ENCODE results near the gene NTN1. TPM values are rescaled to one million over a fixed set of nuclear protein-coding genes. Genes with fewer than 3 reads are reported as not detected.
A peak's percentile ranks its signal among the peaks of the same experiment; 100 is the strongest.

NTN1 gene
- polyA plus RNA-seq, 4 donors, result 2.0 to 10.7 (median 3.6) TPM

DNA sequence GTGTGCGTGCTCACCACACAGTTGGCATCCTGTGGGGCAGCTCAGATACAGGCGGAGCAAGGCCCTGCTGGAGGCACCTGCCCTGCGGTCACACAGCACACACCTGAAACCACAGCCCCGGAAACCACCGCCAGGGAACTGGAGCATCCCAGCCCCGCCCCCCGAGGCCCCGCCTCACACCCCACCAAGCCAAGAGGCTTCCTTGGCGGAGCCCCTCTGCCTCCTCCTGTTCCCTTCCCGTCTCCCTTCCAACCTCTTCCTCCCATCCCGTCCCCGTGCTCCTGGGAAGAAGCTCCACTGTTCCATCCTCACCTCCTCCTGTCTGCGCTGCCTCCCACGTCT lies 205.5 kb downstream of the NTN1 start:
- no peak for DNase-seq (ENCODE audit: low read depth in 4 of 4, low spot score in 3 of 4)

DNA sequence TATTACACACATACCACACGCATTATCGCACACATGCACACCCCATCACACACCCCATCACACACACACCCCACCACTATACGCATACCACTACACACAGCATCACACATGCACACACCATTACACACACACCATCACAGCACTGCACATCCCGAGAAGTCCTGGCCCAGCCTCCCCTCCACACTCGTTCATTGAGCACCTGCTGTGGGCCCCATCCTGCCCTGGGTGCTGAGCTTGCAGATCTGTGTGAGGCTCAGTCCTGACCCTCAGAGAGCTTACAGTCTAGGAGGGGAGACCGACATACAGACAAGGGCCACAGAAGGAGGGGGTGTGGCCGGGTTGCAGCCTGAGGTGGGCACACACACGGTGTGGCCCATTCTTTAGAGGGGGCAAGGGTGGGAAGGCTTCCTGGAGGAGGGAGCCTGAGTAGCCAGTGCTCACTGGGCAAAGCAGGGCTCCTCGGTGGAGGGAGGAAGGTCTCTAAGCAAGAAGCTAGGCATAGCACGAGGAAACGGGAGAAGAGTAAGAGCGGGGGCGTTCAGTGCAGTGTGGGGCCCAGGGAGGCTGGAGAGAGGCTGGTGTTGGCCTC lies 206.6 kb downstream of the NTN1 start:
- DNase-seq (ENCODE audit: low read depth in 4 of 4, low spot score in 3 of 4), result no peak

DNA sequence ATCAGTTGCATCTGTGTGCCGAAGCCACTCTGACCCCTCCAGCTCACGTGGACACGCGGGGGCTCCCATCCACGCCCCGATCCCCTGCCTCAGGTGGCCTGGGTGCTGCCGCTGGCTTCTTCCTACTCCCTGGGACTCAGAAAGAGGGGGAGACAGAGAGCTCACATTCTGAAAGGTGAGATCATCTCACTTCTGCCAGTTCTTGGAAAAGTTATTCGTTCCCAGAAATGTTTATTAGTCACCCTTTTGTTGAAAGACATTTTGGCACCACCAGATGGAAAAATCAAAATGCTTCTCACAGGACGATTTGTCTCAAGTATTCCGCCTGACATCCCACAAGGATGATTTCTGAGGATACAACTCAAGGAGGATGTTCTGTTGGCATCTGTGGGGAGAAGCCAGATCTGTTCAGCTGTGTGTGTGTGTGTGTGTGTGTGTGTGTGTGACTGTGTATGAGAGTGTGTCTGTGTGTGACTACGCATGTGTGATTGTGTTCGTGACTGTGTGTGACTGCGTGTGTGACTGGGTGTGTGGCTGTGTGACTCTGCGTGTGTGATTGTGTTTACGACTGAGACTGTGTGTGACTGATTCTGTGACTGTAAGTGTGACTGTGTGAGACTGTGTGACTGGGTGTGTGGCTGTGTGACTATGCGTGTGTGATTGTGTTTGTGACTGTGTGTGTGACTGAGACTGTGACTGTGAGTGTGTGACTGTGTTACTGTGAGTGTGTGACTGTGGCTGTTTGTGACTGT lies 207.3 kb downstream of the NTN1 start:
- DNase-seq (ENCODE audit: low read depth in 4 of 4, low spot score in 3 of 4), result no peak

DNA sequence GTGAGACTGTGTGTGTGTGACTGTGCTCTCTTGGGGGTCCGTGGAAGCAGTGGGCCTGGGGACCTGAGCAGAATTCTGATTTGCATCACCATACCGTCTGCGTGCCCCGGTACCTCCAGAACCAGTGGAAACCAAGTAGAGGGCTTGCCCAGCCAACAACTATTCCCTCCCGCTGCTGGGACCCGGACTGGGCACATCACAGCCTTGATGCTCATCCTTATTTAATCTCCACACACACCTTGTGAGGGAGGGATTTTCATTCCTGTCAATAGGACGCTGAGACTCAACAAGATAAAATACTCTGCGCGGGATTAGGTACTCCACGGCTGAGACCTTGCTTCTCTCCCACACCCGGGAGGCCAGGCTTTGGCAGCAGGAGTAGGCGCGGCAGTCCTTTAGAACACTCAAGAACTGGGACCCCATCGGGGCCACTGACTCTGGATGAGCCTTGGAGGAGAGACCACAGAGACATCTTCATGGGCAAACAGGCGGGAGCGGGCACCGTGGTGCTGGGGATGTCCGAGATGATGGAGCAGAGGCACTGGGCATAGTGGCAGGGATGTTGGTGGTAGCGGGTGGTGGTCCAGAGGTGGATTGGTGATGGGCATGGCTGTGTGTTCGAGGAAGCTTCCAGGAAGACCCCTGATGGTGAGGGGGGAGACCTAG lies 208.0 kb downstream of the NTN1 start:
- no peak for DNase-seq (ENCODE audit: low read depth in 4 of 4, low spot score in 3 of 4)

DNA sequence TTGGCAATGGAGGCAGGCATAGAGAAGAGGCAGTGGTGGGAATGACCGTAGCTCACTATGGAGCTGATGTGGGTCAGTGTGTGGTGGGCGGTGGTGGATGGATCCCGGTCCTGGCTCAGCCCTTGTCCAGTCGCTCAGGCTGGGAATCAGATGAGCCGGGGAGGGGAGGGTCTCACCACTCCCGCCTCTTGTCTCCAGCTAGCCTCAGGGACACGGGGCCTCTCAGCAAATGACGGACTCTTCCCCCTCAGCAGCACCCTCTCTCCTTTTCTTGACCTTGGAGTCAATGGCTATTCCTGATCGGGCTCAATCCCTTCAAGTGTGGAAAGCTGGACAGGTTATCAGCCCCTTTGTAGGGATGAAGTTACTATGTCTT lies 208.5 kb downstream of the NTN1 start:
- no peak for DNase-seq (ENCODE audit: low read depth in 4 of 4, low spot score in 3 of 4)

DNA sequence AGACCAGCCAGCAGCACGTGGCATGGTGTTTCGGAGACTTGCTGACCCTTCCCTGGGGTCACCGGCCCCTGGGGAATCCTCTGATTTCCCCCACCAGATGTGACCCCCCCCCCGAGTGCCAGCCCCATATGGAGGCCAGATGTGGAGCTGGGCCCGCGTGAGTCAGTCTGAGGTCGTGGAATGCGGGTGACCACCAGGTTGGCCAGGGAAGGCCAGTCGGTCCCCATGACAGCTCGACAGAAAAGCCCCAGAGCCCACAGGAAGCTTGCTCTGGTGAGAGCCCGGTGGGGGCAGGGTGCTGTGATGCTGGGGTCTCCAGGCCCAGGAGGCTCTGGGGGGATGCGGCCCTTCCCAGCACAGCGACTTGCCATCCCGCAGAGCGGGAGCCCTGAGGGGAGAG lies 209.0 kb downstream of the NTN1 start:
- no peak for DNase-seq (ENCODE audit: low read depth in 4 of 4, low spot score in 3 of 4)

DNA sequence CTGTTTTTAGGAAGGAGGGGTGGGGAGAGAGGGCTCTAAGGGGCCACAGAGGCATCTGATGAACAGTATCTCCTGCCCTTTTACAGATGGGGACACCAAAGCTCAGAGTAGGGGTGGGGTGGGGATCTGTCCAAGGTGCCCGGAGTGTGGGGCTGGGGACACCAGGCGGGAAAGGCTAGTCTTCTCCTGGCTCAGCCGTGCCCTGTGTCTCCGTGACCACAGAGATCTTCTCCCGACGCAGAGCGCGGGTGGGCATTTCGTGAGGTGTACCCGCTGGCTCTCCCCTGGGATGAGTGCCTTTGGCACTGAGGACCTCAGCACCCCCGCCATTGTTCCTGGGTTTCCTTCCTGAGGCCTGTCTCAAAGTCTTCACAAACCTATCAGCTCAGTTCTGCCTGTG lies 209.6 kb downstream of the NTN1 start:
- no peak for DNase-seq (ENCODE audit: low read depth in 4 of 4, low spot score in 3 of 4)

DNA sequence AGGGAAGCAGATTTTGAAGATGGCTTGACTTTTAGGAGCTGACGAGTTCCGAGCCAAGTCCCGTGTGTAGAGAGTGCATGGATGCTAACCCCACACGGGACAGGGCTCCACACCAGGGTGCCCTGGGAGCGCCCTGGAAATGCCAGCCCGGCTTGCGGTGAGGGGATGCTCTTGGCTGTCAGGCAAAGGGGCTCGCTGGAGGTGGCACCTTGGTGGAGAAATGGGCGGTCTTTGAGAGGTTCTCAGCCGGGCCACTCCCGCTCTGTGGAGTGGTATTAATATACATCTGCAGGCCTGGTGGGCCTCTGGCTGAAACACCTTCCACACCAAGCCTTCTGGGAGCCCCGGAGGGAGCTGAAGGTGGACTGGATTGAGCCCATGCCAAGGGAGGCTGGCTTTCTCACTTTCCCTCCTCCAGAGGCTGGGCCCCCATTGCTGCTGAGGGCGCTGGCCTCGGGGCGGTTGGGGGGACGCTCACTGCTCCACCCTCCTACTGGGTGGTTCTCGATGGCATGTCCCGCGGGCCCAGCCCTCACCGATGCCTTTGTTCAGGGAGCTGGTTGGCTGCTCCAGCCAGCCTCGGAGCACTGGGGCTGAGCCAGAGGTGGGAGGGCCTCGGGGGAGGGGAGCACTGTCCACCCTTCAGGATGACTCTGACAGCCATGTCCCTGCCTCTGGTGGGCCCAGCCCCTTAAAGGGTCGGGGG lies 210.3 kb downstream of the NTN1 start:
- no peak for DNase-seq (ENCODE audit: low read depth in 4 of 4, low spot score in 3 of 4)

DNA sequence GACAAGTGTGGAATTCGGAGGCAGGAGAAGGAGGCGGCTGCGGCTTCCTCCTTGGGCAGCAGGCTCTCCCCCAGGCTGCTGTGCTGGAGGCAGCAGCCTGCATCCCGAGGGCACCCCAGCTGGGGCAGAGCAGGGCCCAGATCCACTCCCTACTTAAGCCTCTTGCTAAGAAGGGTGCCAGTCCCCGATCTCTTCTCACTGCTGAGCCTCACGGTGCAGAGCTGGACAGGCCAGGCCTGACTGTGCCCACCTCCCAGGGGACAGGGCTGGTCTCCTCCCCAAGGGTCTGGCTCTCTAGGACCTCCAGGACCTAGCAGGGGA lies 210.8 kb downstream of the NTN1 start:
- DNase-seq (ENCODE audit: low read depth in 4 of 4, low spot score in 3 of 4), result no peak

DNA sequence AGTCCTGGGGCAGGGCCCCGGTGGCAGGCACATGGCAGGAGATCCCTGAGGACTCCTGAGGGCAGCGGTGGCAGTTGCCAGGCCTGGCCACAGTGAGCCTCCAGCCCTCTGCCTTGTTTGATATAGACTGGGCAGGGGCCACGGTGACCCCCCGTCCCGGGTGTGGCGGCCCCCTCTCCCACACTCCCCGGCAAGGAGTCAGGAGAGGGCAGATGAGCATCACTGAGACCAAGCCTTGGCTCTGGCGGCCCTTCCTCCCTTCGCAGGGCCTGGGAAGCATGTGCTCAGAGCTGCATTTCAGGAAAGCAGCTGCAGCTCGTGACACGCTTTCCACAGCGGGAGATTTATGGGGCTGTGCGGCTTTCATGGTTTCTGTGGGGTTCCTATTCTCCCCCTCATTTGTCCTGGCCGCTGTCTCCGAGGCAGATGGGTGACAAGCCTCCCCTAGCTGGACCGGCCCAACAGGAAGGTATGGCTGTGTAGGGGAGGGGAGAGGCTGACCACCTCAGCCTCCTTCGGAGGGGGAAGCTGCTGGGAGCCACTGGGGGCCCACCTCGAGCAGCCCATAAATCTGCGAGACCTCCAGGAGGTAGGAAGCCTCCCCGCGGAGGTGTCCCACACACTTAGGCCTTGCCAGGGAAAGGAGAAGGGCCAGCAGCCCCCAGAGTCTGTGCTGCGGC lies 211.4 kb downstream of the NTN1 start:
- peak; percentile 61 to 73 (median 68) for DNase-seq (ENCODE audit: low read depth in 4 of 4, low spot score in 3 of 4)

DNA sequence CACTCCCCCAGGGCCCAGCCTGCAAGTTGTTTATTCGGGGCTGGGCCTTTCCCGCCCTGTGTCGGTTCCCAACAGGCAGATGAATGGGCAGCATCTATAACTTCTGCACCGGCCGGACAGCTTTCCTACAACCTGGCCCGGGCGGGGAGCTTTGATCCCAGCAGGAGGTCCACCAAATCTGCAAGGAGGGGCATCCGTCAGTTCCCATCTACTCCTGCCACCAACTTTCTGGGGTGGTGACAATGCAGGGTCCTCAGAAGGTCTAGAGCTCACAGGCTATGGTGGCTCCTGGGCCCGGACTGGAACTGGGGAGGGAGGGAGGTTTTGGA lies 211.9 kb downstream of the NTN1 start:
- no peak for DNase-seq (ENCODE audit: low read depth in 4 of 4, low spot score in 3 of 4)

DNA sequence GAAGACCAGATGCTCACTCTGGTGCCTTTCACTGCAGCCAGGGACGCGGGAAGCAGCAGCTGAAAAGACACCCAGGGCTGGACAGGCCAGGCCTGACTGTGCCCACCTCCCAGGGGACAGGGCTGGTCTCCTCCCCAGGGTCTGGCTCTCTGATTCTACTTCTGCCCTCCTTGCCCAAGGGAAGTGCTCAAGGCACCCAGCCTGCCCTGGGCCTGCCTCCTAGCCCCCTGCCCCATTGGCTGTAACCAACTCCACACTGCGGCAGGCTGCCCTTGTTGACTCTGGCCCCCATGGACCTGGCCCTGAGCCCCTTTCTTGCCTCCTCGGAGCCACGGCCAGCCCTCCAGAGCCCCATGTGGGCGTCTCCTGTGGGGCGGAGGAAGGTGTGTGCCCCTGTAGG lies 212.5 kb downstream of the NTN1 start:
- no peak for DNase-seq (ENCODE audit: low read depth in 4 of 4, low spot score in 3 of 4)

DNA sequence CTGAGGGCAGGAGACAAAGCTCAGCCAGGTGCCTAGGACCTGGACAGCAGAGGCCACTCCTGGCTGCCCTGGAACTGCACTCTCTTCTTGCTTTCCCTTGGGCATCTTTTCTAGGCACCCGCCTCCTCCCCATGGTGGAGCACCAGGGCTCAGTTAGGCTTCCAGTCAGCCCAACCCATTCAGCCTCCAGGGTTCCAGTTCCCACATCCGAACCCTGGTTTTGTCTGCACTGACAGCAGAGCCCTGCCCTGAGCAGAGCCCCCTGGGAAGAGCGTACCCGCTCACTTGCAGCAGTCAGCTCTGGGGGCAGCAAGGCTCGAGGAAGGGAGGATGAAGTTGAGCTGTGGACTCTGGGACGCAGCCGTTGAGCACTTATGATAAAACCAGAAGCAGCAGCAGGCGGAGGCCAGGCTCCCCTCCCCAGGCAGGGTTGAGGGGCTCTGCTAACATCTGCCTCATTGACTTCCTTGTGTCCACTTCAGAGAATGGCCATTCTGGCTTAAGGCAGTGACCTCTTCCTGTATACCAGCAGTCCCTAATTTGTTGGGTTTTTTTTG lies 213.2 kb downstream of the NTN1 start:
- no peak for DNase-seq (ENCODE audit: low read depth in 4 of 4, low spot score in 3 of 4)

DNA sequence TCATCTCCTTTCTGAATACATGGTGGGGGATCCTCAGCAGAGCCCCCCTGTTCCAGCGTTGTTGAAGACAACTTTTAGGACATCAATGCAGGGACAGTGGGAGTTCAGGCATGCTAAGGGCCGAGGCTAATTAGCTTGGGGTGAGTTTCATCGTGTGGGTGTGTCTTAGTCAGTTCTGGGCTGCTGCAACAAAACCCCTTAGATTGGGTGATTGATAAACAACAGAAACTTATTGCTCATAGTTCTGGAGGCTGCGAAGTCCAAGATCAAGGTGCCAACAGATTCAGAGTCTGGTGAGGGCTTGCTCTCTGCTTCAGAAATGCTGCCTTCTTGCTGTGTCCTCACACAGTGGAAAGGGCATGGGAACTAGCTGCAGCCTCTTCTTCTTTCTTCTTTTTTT lies 214.0 kb downstream of the NTN1 start:
- no peak for DNase-seq (ENCODE audit: low read depth in 4 of 4, low spot score in 3 of 4)

DNA sequence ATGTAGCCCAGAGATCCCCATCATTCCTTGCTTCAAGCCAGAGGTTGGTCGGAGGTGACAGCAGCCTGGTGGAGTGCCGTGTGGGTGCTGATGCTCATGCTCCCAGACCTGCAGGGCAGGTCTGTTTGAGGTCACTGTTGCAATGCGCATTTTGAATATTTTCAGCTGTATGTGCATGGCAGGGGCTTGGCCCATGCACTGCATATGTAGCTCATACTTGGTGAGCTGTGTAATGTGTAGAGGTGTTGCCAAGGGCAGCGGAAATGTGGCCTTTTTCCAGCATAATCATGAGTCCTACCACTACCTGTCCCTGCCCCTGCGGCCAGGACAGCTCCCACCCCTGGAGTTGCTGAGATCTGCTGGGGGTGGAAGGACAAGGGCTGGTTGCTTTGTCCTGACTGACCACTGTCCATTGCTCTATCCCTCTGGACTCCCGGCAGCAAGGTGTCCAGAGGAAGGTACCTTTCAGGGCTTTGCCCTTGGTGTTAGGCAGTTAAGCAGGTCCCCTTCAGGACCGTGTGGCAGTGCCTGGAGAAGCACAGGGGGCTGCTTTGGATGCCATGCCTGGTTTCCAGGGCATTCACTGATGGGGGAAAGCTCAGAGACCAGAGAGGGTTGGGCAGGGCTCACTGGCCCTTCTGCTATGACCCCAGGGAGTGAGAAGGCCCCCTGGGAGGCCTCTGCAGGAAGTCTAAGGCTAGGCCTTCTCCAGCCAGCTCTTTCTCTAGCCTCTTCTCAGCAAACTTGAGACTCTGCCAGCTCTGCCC lies 215.2 kb downstream of the NTN1 start:
- DNase-seq (ENCODE audit: low read depth in 4 of 4, low spot score in 3 of 4), result no peak

DNA sequence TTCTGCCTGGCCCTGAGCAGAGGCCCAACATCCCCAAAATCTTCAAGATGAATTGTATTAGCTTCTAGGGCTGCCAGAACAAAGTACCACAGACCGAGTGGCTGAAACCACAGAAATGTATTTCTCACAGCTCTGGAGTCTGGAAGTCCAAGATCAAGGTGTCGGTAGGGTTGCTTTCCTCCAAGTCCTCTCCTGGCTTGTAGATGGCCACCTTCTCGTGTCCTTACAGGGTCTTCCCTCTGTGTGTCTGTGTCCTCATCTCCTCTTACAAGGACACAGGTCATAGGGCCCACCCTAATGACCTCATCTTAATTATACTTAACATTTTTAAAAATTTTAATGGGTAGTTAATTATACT lies 215.7 kb downstream of the NTN1 start:
- DNase-seq (ENCODE audit: low read depth in 4 of 4, low spot score in 3 of 4), result no peak

DNA sequence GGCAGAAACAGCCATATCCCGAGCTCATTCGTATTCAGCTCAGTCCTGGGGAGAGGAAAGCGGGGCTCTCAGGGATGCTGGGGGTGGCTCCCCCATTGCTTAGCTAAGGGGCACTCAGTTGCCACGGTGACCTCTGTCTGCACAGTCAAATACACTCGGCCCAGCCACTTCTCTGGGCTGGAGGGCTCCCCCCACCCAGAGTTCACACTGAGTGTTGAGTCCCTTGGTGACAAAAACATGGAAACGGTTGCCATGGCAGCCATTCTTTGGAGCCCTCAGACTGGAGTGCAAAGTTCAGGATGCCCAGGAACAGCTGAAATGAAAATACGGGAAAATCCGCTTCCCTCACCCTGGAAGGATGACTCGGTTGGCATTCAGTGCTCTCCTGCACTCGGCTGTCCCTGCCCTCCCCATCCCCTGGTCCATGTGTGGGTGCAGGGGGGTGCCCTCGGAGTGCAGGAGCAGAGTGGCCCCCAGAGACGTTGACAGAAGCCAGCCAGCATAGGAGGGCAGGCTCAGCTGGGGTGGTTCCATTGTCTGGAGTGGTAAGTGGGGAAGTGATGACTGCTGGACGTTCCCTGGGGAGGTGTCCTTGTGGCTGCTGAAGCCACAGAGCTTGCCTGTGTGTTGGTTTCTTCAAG lies 216.5 kb downstream of the NTN1 start:
- DNase-seq (ENCODE audit: low read depth in 4 of 4, low spot score in 3 of 4), result no peak

DNA sequence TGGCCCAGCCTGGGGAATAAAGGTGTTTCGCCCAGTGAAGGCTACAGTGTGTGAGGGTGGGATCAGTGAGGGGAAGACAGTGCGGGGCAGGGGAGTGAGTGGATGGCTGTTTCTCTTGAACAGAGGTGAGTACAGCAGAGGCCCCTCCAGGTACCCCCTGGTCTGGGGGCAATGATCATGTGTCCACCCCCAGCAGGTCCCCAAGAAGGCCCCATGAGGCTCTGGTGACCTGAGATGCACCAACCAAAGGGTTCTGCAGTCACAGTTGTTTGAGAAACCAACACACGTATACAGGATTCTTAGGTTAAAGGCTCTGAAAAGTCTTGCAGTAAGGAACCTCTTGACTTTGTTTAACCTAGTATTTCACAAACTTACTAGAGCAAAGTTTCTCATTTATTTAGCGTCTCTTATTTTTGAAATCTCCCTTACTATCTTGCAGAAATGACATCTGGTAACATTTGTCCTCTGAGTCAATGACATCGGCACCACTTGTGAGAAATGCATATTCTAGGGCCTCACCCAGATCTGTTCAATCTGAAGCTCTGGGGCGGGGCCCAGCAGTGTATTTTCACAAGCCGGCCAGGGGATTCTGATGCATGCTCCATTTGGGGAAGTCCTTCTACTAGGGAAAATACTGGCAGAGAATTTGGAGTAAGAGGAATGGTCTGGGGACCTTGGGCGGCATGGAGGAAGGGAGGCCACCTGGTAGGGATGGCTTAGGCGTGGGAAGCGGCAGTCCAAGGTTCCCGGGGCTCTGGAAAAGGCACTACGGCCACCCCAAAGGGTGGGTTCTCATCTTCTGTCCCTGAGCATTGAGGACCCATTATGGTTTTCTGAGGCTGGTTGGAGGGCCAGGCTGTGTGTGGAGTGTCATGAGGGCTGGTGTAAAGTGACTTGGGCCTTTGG lies 217.3 kb downstream of the NTN1 start:
- DNase-seq (ENCODE audit: low read depth in 4 of 4, low spot score in 3 of 4), result no peak

DNA sequence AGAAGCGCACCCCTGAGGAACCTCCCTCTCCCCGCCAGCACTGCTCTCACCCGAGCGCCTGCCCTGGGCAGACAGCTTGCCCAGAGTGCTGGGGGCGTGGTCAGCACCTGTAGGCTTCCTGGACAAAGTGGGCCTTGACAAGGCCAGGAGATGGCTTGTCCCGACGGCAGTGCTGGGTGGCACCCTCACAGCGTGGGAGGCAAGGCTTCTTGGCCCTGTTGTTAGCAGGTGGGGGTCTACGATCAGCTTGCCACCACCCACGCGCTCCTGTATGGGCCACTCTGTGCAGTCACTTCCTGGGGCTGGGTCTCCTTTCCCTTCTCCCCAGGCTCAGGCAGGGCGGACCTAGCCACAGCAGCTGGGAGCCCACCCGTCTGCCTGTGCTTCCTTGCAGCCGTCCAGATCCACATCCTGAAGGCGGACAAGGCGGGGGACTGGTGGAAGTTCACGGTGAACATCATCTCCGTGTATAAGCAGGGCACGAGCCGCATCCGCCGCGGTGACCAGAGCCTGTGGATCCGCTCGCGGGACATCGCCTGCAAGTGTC lies 218.0 kb downstream of the NTN1 start:
- no peak for DNase-seq (ENCODE audit: low read depth in 4 of 4, low spot score in 3 of 4)
